IMR-90 (cell line): ENCODE measurements around the gene NAV2. TPM values are rescaled to one million over a fixed set of nuclear protein-coding genes. Genes with fewer than 3 reads are reported as not detected.

Source experiments
- ATAC-seq: fragments of 200-7000 bp; cut with Tn5 transposase; 2 replicates; pipeline ENCODE4 v1.9.1; 2020; ENCODE audit warnings: low read depth, mild to moderate bottlenecking, moderate library complexity
- BruUV-seq: library from RNA; stranded (reverse); fragments of 400-500 nt; replicated peaks from 2 replicates; lab custom pipeline; 2021; lab: Mats Ljungman, UMichigan
- CTCF ChIA-PET: fragments of 300-600 bp; formaldehyde crosslinking; extraction: SDS; loops from one replicate; lab custom pipeline; 2021; ENCODE audit warnings: antibody characterized with exemption; lab: Yijun Ruan, JAX
- POLR2A ChIA-PET: fragments of 300-600 bp; sonication (Branson Sonifier 250); formaldehyde crosslinking; loops from one replicate; lab custom pipeline; 2022; ENCODE audit warnings: antibody characterized with exemption; ENCODE audit not compliant: unreplicated experiment; lab: Charles Lee
- DNase-seq: peaks from one replicate; pipeline ENCODE4 v3.0.0; 2013
- H2AFZ ChIP-seq: replicated peaks from 2 replicates; pipeline ENCODE3; 2013; ENCODE audit warnings: low read length, mild to moderate bottlenecking; ENCODE audit not compliant: poor library complexity
- H2AK5ac ChIP-seq: 2 replicates; pipeline ENCODE4 v1.6.1; 2013; ENCODE audit warnings: low read depth, low read length, inconsistent platforms
- H2AK9ac ChIP-seq: replicated peaks from 2 replicates; pipeline ENCODE3; 2013; ENCODE audit warnings: mild to moderate bottlenecking, low read depth, low read length, moderate library complexity; ENCODE audit not compliant: poor library complexity
- H2BK120ac ChIP-seq: 2 replicates; pipeline ENCODE4 v1.6.1; 2013; ENCODE audit warnings: low read depth, low read length, inconsistent platforms
- H2BK15ac ChIP-seq: 3 replicates; pipeline ENCODE4 v1.6.1; 2013; ENCODE audit warnings: low read depth, low read length, inconsistent platforms
- H2BK20ac ChIP-seq: 2 replicates; pipeline ENCODE4 v1.6.1; 2013; ENCODE audit warnings: low read depth, mild to moderate bottlenecking, inconsistent platforms, low read length, moderate library complexity
- H2BK5ac ChIP-seq: 2 replicates; pipeline ENCODE4 v1.6.1; 2013; ENCODE audit warnings: mild to moderate bottlenecking, low read depth, low read length, inconsistent platforms; ENCODE audit not compliant: poor library complexity, severe bottlenecking
- H3K14ac ChIP-seq: replicated peaks from 2 replicates; pipeline ENCODE4 v1.6.1; 2013; ENCODE audit warnings: low read depth, low read length, inconsistent platforms
- H3K18ac ChIP-seq: 2 replicates; pipeline ENCODE4 v1.6.1; 2013; ENCODE audit warnings: low read depth, low read length, control low read depth
- H3K23ac ChIP-seq: 2 replicates; pipeline ENCODE4 v1.6.1; 2013; ENCODE audit warnings: low read depth, low read length, inconsistent platforms
- H3K27ac ChIP-seq: 2 replicates; pipeline ENCODE4 v1.5.1; 2013; ENCODE audit warnings: mild to moderate bottlenecking, control low read depth, low read length; ENCODE audit not compliant: insufficient read depth
- H3K27me3 ChIP-seq: 2 replicates; pipeline ENCODE4 v1.6.1; 2013; ENCODE audit warnings: low read length; ENCODE audit not compliant: control insufficient read depth, insufficient read depth
- H3K36me3 ChIP-seq: 2 replicates; pipeline ENCODE4 v1.6.1; 2013; ENCODE audit warnings: low read length, mixed read lengths; ENCODE audit not compliant: control insufficient read depth, insufficient read depth
- H3K4ac ChIP-seq: 2 replicates; pipeline ENCODE4 v1.6.1; 2013; ENCODE audit warnings: low read depth, low read length, inconsistent platforms
- H3K4me1 ChIP-seq: 2 replicates; pipeline ENCODE4 v1.6.1; 2013; ENCODE audit warnings: low read length, mixed read lengths; ENCODE audit not compliant: control insufficient read depth, insufficient read depth
- H3K4me2 ChIP-seq: 2 replicates; pipeline ENCODE4 v1.6.1; 2013; ENCODE audit warnings: low read depth, mild to moderate bottlenecking, control low read depth, low read length, moderate library complexity
- H3K4me3 ChIP-seq: 2 replicates; pipeline ENCODE4 v1.5.1; 2013; ENCODE audit warnings: low read depth, mild to moderate bottlenecking, control low read depth, low read length, moderate library complexity; ENCODE audit not compliant: insufficient read depth
- H3K56ac ChIP-seq: 2 replicates; pipeline ENCODE4 v1.6.1; 2013; ENCODE audit warnings: low read length, inconsistent platforms; ENCODE audit not compliant: insufficient read depth; ENCODE audit errors: extremely low read depth
- H3K79me1 ChIP-seq, 2 experiments: 2 replicates each; pipeline ENCODE4 v1.6.1; 2013; ENCODE audit warnings: low read length in 2 of 2, inconsistent platforms in 1 of 2, low read depth in 1 of 2
- H3K9ac ChIP-seq: 2 replicates; pipeline ENCODE4 v1.6.1; 2013; ENCODE audit warnings: low read depth, low read length, control low read depth
- H3K9me1 ChIP-seq: 2 replicates; pipeline ENCODE4 v1.6.1; 2013; ENCODE audit warnings: low read length, inconsistent platforms; ENCODE audit not compliant: insufficient read depth
- H3K9me3 ChIP-seq: 2 replicates; pipeline ENCODE4 v1.6.1; 2013; ENCODE audit warnings: low read length; ENCODE audit not compliant: control insufficient read depth, insufficient read depth
- H4K20me1 ChIP-seq: 2 replicates; pipeline ENCODE4 v1.6.1; 2013; ENCODE audit warnings: low read length, inconsistent platforms; ENCODE audit not compliant: insufficient read depth
- H4K5ac ChIP-seq: 2 replicates; pipeline ENCODE4 v1.6.1; 2013; ENCODE audit warnings: mild to moderate bottlenecking, low read depth, low read length, control low read depth
- H4K8ac ChIP-seq, 2 experiments: 2 replicates each; pipeline ENCODE4 v1.6.1; 2013; ENCODE audit warnings: low read depth in 2 of 2, low read length in 2 of 2, control low read depth in 1 of 2, inconsistent platforms in 1 of 2
- H4K91ac ChIP-seq: 2 replicates; pipeline ENCODE4 v1.6.1; 2013; ENCODE audit warnings: low read depth, low read length, inconsistent platforms; ENCODE audit not compliant: insufficient read depth
- BHLHE40 ChIP-seq: fragments of 150-350 bp; IDR thresholded peaks from 2 replicates; pipeline ENCODE4 v1.6.1; 2016; ENCODE audit warnings: mild to moderate bottlenecking, low read depth, low read length
- CEBPB ChIP-seq: IDR thresholded peaks from 2 replicates; pipeline ENCODE4 v1.6.1; 2012; ENCODE audit warnings: low read depth, low read length, improper control_type of control experiment
- CTCF ChIP-seq: conservative IDR thresholded peaks from 2 replicates; pipeline ENCODE4 v1.5.1; 2012; ENCODE audit warnings: mild to moderate bottlenecking, low read depth, low read length, improper control_type of control experiment
- ELK1 ChIP-seq: fragments of 150-350 bp; IDR thresholded peaks from 2 replicates; pipeline ENCODE4 v1.6.1; 2016; ENCODE audit warnings: low read depth, mild to moderate bottlenecking, low read length, moderate library complexity, borderline replicate concordance
- MAFK ChIP-seq: IDR thresholded peaks from 2 replicates; pipeline ENCODE4 v1.6.1; 2012; ENCODE audit warnings: low read depth, low read length, improper control_type of control experiment
- MAZ ChIP-seq: IDR thresholded peaks from 2 replicates; pipeline ENCODE4 v1.6.1; 2012; ENCODE audit warnings: low read depth, mild to moderate bottlenecking, low read length, improper control_type of control experiment, moderate library complexity, borderline replicate concordance
- NFE2L2 ChIP-seq: fragments of 150-350 bp; IDR thresholded peaks from 2 replicates; pipeline ENCODE4 v1.6.1; 2016; ENCODE audit warnings: low read depth, mild to moderate bottlenecking, low read length
- RAD21 ChIP-seq: IDR thresholded peaks from 2 replicates; pipeline ENCODE4 v1.6.1; 2012; ENCODE audit warnings: low read length, improper control_type of control experiment
- USF2 ChIP-seq: fragments of 150-350 bp; IDR thresholded peaks from 2 replicates; pipeline ENCODE4 v1.6.1; 2017; ENCODE audit warnings: mild to moderate bottlenecking, antibody characterized with exemption, low read length, low read depth
- WGBS, 2 experiments: methylation state at CpG; one replicate each; pipeline versions ENCODE4 v1.1.5 to v1.1.7; 2013; ENCODE audit warnings: missing lambda C conversion rate in 2 of 2; ENCODE audit not compliant: insufficient read length in 1 of 2; ENCODE audit errors: extremely low coverage in 2 of 2; 5-methylcytosine and 5-hydroxymethylcytosine counted together
- dilution Hi-C: fragments of 300-500 bp; cut with HindIII; formaldehyde crosslinking; loops from one replicate; pipeline ENCODE4 v1.14.3; 2018; ENCODE audit warnings: low sequenced_read_pairs; ENCODE audit not compliant: unreplicated experiment
- in situ Hi-C: fragments of 300-500 bp; cut with MboI; formaldehyde crosslinking; loops from 3 replicates; pipeline ENCODE4 v1.14.3; 2019; ENCODE audit warnings: low sequenced_read_pairs, inconsistent platforms, mixed read lengths
- intact Hi-C: fragments of 100-400 bp; cut with micrococcal nuclease; formaldehyde crosslinking; loops from 2 replicates; pipeline ENCODE4 v1.10.0; 2022
- polyA plus RNA-seq, 3 experiments: library from polyadenylated mRNA; depleted of rRNA; stranded (reverse); fragments of >200 nt; gene quantifications; 2 replicates each; pipeline ENCODE4 v1.2.3, GENCODE V29; 2012; ENCODE audit warnings: low replicate concordance in 1 of 3
- total RNA-seq: library from RNA; depleted of rRNA; stranded (reverse); fragments of >200 nt; gene quantifications from 2 replicates; pipeline ENCODE4 v1.2.3, GENCODE V29; 2012

NAV2 gene
- total and polyA plus RNA-seq, 2 of the 4 experiments (the other 2 are of a cell fraction), result 4.5 to 12.6 TPM

- Histone ChIP-seq H3K4me2 (no peak overlapping the region), H3K9ac (no peak overlapping the region), H3K36me3 (no peaks in the 10 kb centered on the region), H3K14ac (no peak overlapping the region), H3K9me1 (no peaks in the 10 kb centered on the region), H2AK9ac (no peak overlapping the region), H3K9me3 (no peaks in the 10 kb centered on the region), H2BK120ac (no peak overlapping the region), H3K27ac (no peak overlapping the region), H3K4ac (no peak overlapping the region), H3K27me3 (no peaks in the 10 kb centered on the region), H3K23ac (no peak overlapping the region), H4K20me1 (no peaks in the 10 kb centered on the region), H3K4me1 (peaks cover 1% of the 10 kb centered on the region; the same call in 1 of the 2 replicates), H4K8ac (no peak overlapping the region), H3K56ac (no peak overlapping the region), H2AFZ (no peak overlapping the region), H2AK5ac (no peak overlapping the region), H2BK20ac (no peak overlapping the region), H3K18ac (no peak overlapping the region; the same call in 1 of the 2 replicates), H3K79me1 (peaks cover 6 to 17% of the 10 kb centered on the region in 2 experiments; a peak in 2 of 4 replicates), H2BK15ac (no peak overlapping the region), H3K4me3 (no peak overlapping the region), H4K91ac (no peak overlapping the region), H4K5ac (no peak overlapping the region), H2BK5ac (no peak overlapping the region)
- ChIA-PET CTCF (interaction anchor here (0.8 kb wide), 1 partner anchor 56 kb away, joined by 3 read pairs; no protein-coding TSS in a partner anchor), POLR2A (no interaction called here)
- no peak; the same call in 1 of the 2 replicates for ATAC-seq
- BruUV-seq, result no TSS peak
- WGBS, 2 experiments, result no CpG with 5 or more reads among the region's 6 CpGs
- DNase-seq, result no peak
- dilution Hi-C loops, result no loop called here
- intact Hi-C loops, result no loop called here
- in situ Hi-C loops, result no loop called here
- TF ChIP-seq ELK1 (no peak), RAD21 (no peak), MAZ (no peak), BHLHE40 (no peak), NFE2L2 (no peak), USF2 (no peak), CEBPB (no peak), MAFK (no peak), CTCF (no peak)
These were observed 295.7 kb downstream of the NAV2 start for GRCh38 chr11:20008190-20008870.
